GM12878 (cell line): ENCODE results near the gene TOP3A. TPM values are rescaled to one million over a fixed set of nuclear protein-coding genes. Genes with fewer than 3 reads are reported as not detected.

ENCODE experiments used
- CUX1 ChIP-seq: IDR thresholded peaks from 2 replicates; pipeline ENCODE4 v1.6.1; 2012; ENCODE audit warnings: improper control_type of control experiment, low read depth, low read length; ENCODE audit not compliant: insufficient replicate concordance
- MYB ChIP-seq: fragments of 150-350 bp; IDR thresholded peaks from 2 replicates; pipeline ENCODE4 v1.6.1; 2014; ENCODE audit warnings: mild to moderate bottlenecking, low read depth, low read length, borderline replicate concordance
- YBX1 ChIP-seq: fragments of 450-650 bp; IDR thresholded peaks from 2 replicates; pipeline ENCODE4 v1.6.1; 2016; ENCODE audit warnings: antibody characterized with exemption
- polyA plus RNA-seq, 11 experiments: library from polyadenylated mRNA; depleted of rRNA in 4 of 11; unstranded in 6 of 11; stranded (reverse) in 5 of 11; fragments of >200 nt; fragmentation: Nextera tagmentation in 4 of 11; fragmentation: Illumina TruSeq in 1 of 11; extraction: Ambion mirVana in 4 of 11; extraction: Trizol in 1 of 11; gene quantifications; 1 replicate in 1 of 11; 2 replicates in 10 of 11; pipeline versions ENCODE4 v1.2.1 to v1.2.3, GENCODE V29; 2011 to 2016; ENCODE audit warnings: inconsistent platforms in 2 of 11, missing spikeins in 2 of 11, low read depth in 1 of 11
- total RNA-seq, 4 experiments: library from RNA; depleted of rRNA in 3 of 4; stranded (reverse); fragments of >200 nt in 3 of 4; fragmentation: Illumina TruSeq in 1 of 4; extraction: Trizol in 1 of 4; gene quantifications; 2 replicates each; pipeline versions ENCODE4 v1.2.1 to v1.2.3, GENCODE V29; 2013 to 2021
- TF ChIP-seq, protein P1 (sequence below): fragments of 450-650 bp; IDR thresholded peaks from 2 replicates; pipeline ENCODE4 v1.6.1; 2016; ENCODE audit warnings: mild to moderate bottlenecking
- TF ChIP-seq, protein P2 (sequence below): fragments of 450-650 bp; IDR thresholded peaks from 2 replicates; pipeline ENCODE4 v1.6.1; 2017; ENCODE audit warnings: mild to moderate bottlenecking, moderate library complexity

Gene TOP3A
- total and polyA plus RNA-seq, 10 of the 15 experiments (the other 5 are each of a cell fraction or from before 2014, with no cell fraction given) = 4.2 to 51.9 (median 31.8) TPM

DNA sequence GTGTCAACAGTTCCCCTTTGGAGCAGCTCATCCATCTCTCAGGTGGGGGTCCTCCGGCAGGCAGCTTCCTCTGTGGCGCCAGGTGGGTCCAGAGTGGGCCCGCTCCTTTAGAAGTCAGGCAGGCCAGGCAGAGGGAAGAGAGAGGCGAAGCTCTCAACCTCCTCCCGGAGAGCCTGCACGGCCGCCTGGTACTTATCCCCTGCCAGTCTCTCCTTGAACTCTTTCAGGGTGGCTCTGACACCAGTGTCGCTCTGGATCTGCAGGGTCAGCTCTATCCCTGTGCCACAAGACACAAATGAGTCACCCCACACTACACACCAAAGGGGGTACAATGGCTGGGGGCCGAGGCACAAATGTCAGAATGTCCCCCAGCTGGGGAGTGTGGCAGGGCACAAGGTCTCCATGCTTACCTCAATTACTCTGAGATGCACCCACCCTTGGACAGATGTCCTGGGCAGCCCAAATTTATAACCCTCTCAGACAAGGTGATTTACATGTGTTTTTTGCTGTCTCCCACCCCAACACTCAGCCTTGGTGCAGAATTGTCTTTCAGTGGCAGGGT, 13.9 kb upstream of the TOP3A start (continued):
- TF ChIP-seq, protein P1, sequence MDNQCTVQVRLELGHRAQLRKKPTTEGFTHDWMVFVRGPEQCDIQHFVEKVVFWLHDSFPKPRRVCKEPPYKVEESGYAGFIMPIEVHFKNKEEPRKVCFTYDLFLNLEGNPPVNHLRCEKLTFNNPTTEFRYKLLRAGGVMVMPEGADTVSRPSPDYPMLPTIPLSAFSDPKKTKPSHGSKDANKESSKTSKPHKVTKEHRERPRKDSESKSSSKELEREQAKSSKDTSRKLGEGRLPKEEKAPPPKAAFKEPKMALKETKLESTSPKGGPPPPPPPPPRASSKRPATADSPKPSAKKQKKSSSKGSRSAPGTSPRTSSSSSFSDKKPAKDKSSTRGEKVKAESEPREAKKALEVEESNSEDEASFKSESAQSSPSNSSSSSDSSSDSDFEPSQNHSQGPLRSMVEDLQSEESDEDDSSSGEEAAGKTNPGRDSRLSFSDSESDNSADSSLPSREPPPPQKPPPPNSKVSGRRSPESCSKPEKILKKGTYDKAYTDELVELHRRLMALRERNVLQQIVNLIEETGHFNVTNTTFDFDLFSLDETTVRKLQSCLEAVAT = no peak
- TF ChIP-seq MYB (no peak), YBX1 (no peak), CUX1 (no peak)
- TF ChIP-seq, protein P2, sequence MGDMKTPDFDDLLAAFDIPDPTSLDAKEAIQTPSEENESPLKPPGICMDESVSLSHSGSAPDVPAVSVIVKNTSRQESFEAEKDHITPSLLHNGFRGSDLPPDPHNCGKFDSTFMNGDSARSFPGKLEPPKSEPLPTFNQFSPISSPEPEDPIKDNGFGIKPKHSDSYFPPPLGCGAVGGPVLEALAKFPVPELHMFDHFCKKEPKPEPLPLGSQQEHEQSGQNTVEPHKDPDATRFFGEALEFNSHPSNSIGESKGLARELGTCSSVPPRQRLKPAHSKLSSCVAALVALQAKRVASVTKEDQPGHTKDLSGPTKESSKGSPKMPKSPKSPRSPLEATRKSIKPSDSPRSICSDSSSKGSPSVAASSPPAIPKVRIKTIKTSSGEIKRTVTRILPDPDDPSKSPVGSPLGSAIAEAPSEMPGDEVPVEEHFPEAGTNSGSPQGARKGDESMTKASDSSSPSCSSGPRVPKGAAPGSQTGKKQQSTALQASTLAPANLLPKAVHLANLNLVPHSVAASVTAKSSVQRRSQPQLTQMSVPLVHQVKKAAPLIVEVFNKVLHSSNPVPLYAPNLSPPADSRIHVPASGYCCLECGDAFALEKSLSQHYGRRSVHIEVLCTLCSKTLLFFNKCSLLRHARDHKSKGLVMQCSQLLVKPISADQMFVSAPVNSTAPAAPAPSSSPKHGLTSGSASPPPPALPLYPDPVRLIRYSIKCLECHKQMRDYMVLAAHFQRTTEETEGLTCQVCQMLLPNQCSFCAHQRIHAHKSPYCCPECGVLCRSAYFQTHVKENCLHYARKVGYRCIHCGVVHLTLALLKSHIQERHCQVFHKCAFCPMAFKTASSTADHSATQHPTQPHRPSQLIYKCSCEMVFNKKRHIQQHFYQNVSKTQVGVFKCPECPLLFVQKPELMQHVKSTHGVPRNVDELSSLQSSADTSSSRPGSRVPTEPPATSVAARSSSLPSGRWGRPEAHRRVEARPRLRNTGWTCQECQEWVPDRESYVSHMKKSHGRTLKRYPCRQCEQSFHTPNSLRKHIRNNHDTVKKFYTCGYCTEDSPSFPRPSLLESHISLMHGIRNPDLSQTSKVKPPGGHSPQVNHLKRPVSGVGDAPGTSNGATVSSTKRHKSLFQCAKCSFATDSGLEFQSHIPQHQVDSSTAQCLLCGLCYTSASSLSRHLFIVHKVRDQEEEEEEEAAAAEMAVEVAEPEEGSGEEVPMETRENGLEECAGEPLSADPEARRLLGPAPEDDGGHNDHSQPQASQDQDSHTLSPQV = no peak
